Caco-2 (cell line): ENCODE measurements around the gene BEAN1. TPM values are rescaled to one million over a fixed set of nuclear protein-coding genes. Genes with fewer than 3 reads are reported as not detected.
"Not testable (repeated sequence)": the region's sequence is repeated elsewhere in the genome, so short reads cannot be mapped to it uniquely, and the experiment has no call there.

ENCODE experiments used
- BruUV-seq: library from RNA; stranded (reverse); fragments of 400-500 nt; replicated peaks from 2 replicates; lab custom pipeline; 2021; lab: Mats Ljungman, UMichigan
- CTCF ChIA-PET: fragments of 300-600 bp; sonication (Branson Sonifier 250); formaldehyde crosslinking; loops from one replicate; lab custom pipeline; 2022; ENCODE audit warnings: antibody characterized with exemption; lab: Charles Lee
- POLR2A ChIA-PET: fragments of 300-600 bp; sonication (Branson Sonifier 250); formaldehyde crosslinking; loops from one replicate; lab custom pipeline; 2022; ENCODE audit warnings: antibody characterized with exemption; lab: Charles Lee
- DNase-seq, 2 experiments: peaks; one replicate each; pipeline versions ENCODE4 v3.0.0 to v3.0.0-alpha.2; 2020 to 2022
- H3K27me3 ChIP-seq: replicated peaks from 2 replicates; pipeline ENCODE4 v1.6.0; 2011; ENCODE audit warnings: low read length; ENCODE audit not compliant: control insufficient read depth, insufficient read depth
- H3K36me3 ChIP-seq: 2 replicates; pipeline ENCODE4 v1.5.1; 2011; ENCODE audit warnings: low read length; ENCODE audit not compliant: control insufficient read depth, insufficient read depth
- H3K4me1 ChIP-seq: fragments of 250-450 bp; sonication (Bioruptor Pico); 2 replicates; pipeline ENCODE4 v1.5.1; 2020; ENCODE audit warnings: mild to moderate bottlenecking
- H3K4me3 ChIP-seq: 2 replicates; pipeline ENCODE4 v1.5.1; 2011; ENCODE audit warnings: low read depth, mild to moderate bottlenecking, control low read depth, low read length
- H3K9me3 ChIP-seq: fragments of 250-450 bp; sonication (Bioruptor Pico); 2 replicates; pipeline ENCODE4 v1.5.1; 2020; ENCODE audit warnings: mild to moderate bottlenecking, moderate library complexity
- H3K27ac Mint-ChIP-seq: one replicate; pipeline ENCODE4 v1.8.0; 2022; ENCODE audit warnings: mixed read lengths; ENCODE audit not compliant: unreplicated experiment
- H3K27me3 Mint-ChIP-seq: one replicate; pipeline ENCODE4 v1.8.0; 2022; ENCODE audit warnings: mixed read lengths; ENCODE audit not compliant: insufficient read depth, unreplicated experiment
- H3K36me3 Mint-ChIP-seq: one replicate; pipeline ENCODE4 v1.8.0; 2022; ENCODE audit warnings: mild to moderate bottlenecking, mixed read lengths; ENCODE audit not compliant: insufficient read depth, unreplicated experiment
- H3K4me1 Mint-ChIP-seq: one replicate; pipeline ENCODE4 v1.8.0; 2022; ENCODE audit warnings: low read depth, mixed read lengths; ENCODE audit not compliant: unreplicated experiment
- H3K4me3 Mint-ChIP-seq: one replicate; pipeline ENCODE4 v1.8.0; 2022; ENCODE audit warnings: mild to moderate bottlenecking, moderate library complexity, mixed read lengths; ENCODE audit not compliant: unreplicated experiment
- H3K9me3 Mint-ChIP-seq: one replicate; pipeline ENCODE4 v1.8.0; 2022; ENCODE audit warnings: mixed read lengths; ENCODE audit not compliant: unreplicated experiment
- intact Hi-C: fragments of 100-400 bp; cut with micrococcal nuclease; formaldehyde crosslinking; loops from one replicate; pipeline ENCODE4 v1.10.0; 2022; ENCODE audit not compliant: unreplicated experiment
- total RNA-seq: library from RNA; stranded (reverse); gene quantifications from 2 replicates; pipeline ENCODE4 v1.2.3, GENCODE V29; 2022
- TF ChIP-seq, protein P1 (sequence below), 2 experiments: fragments of 200-600 bp in 1 of 2; IDR thresholded peaks; 1 replicate in 1 of 2; 2 replicates in 1 of 2; pipeline versions ENCODE4 v1.5.1 to v1.8.0; 2011 to 2022; ENCODE audit warnings: antibody characterized with exemption in 1 of 2, control low read depth in 1 of 2, inconsistent platforms in 1 of 2, low read depth in 1 of 2, low read length in 1 of 2, mild to moderate bottlenecking in 1 of 2, moderate library complexity in 1 of 2; ENCODE audit not compliant: insufficient read depth in 1 of 2, severe bottlenecking in 1 of 2, unreplicated experiment in 1 of 2

BEAN1 gene
- total RNA-seq, 1 experiment from 2014 or later, result not detected

DNA sequence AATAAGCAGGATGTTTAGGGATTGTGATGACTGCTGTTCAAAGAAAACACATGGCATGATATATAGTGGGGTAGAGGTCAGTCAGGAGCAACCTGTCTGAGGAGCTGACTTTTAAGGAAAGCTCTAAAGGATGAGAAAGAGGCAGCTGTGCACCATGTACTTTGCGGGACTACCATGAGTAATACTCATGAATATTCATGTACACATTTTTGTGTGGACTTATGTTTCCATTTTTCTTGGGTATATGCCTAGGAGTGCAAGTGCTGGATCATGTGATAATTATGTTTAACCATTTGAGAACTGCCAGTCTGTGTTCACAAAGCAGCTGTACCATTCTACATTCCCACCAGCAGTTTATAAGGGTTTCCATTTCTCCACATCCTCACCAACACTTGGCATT is 35.8 kb downstream of the BEAN1 start:
- H3K4me3 Mint-ChIP-seq, result no peak overlapping the region

GRCh38 chr16:66465946-66466345 is 38.9 kb downstream of the BEAN1 start:
- H3K4me1 ChIP-seq, H3K9me3 Mint-ChIP-seq, H3K27me3 ChIP-seq, H3K9me3 ChIP-seq, intact Hi-C loops, H3K36me3 ChIP-seq, BruUV-seq, H3K4me3 Mint-ChIP-seq, DNase-seq, H3K4me3 ChIP-seq, H3K36me3 Mint-ChIP-seq, H3K27ac Mint-ChIP-seq, CTCF ChIA-PET, H3K4me1 Mint-ChIP-seq, POLR2A ChIA-PET: not testable (repeated sequence)
- H3K27me3 Mint-ChIP-seq, result peaks cover 30% of the 10 kb centered on the region

More for the DNA sequence above, 35.8 kb downstream of the BEAN1 start:
- CTCF ChIA-PET, result no interaction called here
- DNase-seq, result no peak
- TF ChIP-seq, protein P1, sequence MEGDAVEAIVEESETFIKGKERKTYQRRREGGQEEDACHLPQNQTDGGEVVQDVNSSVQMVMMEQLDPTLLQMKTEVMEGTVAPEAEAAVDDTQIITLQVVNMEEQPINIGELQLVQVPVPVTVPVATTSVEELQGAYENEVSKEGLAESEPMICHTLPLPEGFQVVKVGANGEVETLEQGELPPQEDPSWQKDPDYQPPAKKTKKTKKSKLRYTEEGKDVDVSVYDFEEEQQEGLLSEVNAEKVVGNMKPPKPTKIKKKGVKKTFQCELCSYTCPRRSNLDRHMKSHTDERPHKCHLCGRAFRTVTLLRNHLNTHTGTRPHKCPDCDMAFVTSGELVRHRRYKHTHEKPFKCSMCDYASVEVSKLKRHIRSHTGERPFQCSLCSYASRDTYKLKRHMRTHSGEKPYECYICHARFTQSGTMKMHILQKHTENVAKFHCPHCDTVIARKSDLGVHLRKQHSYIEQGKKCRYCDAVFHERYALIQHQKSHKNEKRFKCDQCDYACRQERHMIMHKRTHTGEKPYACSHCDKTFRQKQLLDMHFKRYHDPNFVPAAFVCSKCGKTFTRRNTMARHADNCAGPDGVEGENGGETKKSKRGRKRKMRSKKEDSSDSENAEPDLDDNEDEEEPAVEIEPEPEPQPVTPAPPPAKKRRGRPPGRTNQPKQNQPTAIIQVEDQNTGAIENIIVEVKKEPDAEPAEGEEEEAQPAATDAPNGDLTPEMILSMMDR (IDR thresholded peaks at IDR 0.05; ENCODE audit: insufficient read depth in 1 of 2, low read depth in 1 of 2, low read length in 1 of 2, severe bottlenecking in 1 of 2, unreplicated experiment in 1 of 2), result no peak
- Histone ChIP-seq H3K9me3 (0 out of 2 replicates have a peak, but pooled peaks cover 2% of the 10 kb centered on the region), H3K36me3 (no peaks in the 10 kb centered on the region), H3K27me3 (no peaks in the 10 kb centered on the region; the same call in 1 of the 2 replicates), H3K4me1 (no peaks in the 10 kb centered on the region), H3K4me3 (no peak overlapping the region)
- Mint-ChIP-seq H3K27ac (no peak overlapping the region), H3K36me3 (no peaks in the 10 kb centered on the region), H3K9me3 (no peaks in the 10 kb centered on the region), H3K4me1 (no peaks in the 10 kb centered on the region), H3K27me3 (peaks cover 29% of the 10 kb centered on the region)
- BruUV-seq, result no TSS peak
- POLR2A ChIA-PET, result no interaction called here
- intact Hi-C loops, result no loop called here

DNA sequence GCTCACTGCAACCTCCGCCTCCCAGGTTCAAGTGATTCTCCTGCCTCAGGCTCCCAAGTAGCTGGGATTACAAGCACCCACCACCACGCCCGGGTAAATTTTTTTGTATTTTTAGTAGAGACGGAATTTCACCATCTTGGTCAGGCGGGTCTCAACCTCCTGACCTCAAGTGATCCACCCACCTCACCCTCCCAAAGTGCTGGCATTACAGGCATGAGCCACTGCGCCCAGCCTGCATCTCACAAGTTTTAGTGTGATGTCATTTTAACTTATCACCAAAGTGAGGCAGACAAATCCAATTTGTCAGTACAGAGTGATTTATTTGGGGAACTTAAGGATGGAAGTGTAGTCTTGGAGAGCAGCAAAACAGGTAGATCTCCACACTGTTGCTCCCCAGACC is 39.5 kb downstream of the BEAN1 start:
- DNase-seq, intact Hi-C loops, H3K36me3 ChIP-seq, H3K4me3 ChIP-seq, H3K4me1 ChIP-seq, H3K4me3 Mint-ChIP-seq, H3K36me3 Mint-ChIP-seq, CTCF ChIA-PET, BruUV-seq, H3K9me3 Mint-ChIP-seq, POLR2A ChIA-PET, H3K27ac Mint-ChIP-seq, H3K27me3 ChIP-seq, H3K9me3 ChIP-seq, H3K4me1 Mint-ChIP-seq: not testable (repeated sequence)
- H3K27me3 Mint-ChIP-seq, result peaks cover 28% of the 10 kb centered on the region

- Histone ChIP-seq H3K4me3 (no peak overlapping the region), H3K9me3 (0 out of 2 replicates have a peak, but pooled peaks cover 2% of the 10 kb centered on the region), H3K36me3 (no peaks in the 10 kb centered on the region), H3K27me3 (no peaks in the 10 kb centered on the region; the same call in 1 of the 2 replicates), H3K4me1 (no peaks in the 10 kb centered on the region)
- TF ChIP-seq, protein P1 (IDR thresholded peaks at IDR 0.05; ENCODE audit: insufficient read depth in 1 of 2, low read depth in 1 of 2, low read length in 1 of 2, severe bottlenecking in 1 of 2, unreplicated experiment in 1 of 2), result no peak
- intact Hi-C loops, result no loop called here
- Mint-ChIP-seq H3K9me3 (no peaks in the 10 kb centered on the region), H3K4me3 (no peak overlapping the region), H3K27me3 (peaks cover 30% of the 10 kb centered on the region), H3K4me1 (no peaks in the 10 kb centered on the region), H3K27ac (no peak overlapping the region), H3K36me3 (no peaks in the 10 kb centered on the region)
- no peak for DNase-seq
- CTCF ChIA-PET, result interaction anchor here (1.3 to 1.5 kb wide), 2 partner anchors 24 to 61 kb away, joined by 3 to 4 read pairs; no protein-coding TSS in a partner anchor
- no TSS peak for BruUV-seq
- POLR2A ChIA-PET, result no interaction called here
These were observed 40.5 kb downstream of the BEAN1 start for GRCh38 chr16:66467611-66468010.
